Vagina (tissue), 2 donors: ENCODE results near the gene KIF18A.

Source experiments
- CTCF ChIP-seq, 3 experiments: fragments of 450-650 bp in 2 of 3; fragments of 200-600 bp in 1 of 3; sonication (generic) in 1 of 3; IDR thresholded peaks; one replicate each; pipeline ENCODE4 v1.5.1; 2017 to 2019; ENCODE audit warnings: antibody characterized with exemption in 3 of 3, mild to moderate bottlenecking in 2 of 3, moderate library complexity in 2 of 3
- POLR2AphosphoS5 ChIP-seq, 2 donors: sonication (generic); formaldehyde crosslinking; IDR thresholded peaks; one replicate each; pipeline ENCODE4 v1.9.0; 2017; ENCODE audit warnings: antibody characterized with exemption in 2 of 2, mild to moderate bottlenecking in 2 of 2, low read depth in 1 of 2; ENCODE audit not compliant: insufficient read depth in 1 of 2

GRCh38 chr11:27996066-27996465, 111.9 kb downstream of the KIF18A start:
- TF ChIP-seq POLR2AphosphoS5 (IDR thresholded peaks at IDR 0.05; ENCODE audit: insufficient read depth in 1 of 2, low read depth in 1 of 2) (no peak), CTCF (IDR thresholded peaks at IDR 0.05) (no peak)
